GM13976 (cell line): ENCODE measurements around the gene DCC.

Source experiments
- DNase-seq: peaks from one replicate; pipeline ENCODE4 v3.0.0; 2012; ENCODE audit warnings: low spot score
- CTCF ChIP-seq: IDR thresholded peaks from 2 replicates; pipeline ENCODE4 v1.5.1; 2012; ENCODE audit warnings: borderline replicate concordance, mild to moderate bottlenecking; ENCODE audit not compliant: insufficient read depth; ENCODE audit errors: extremely low read depth, missing control alignments, control extremely low read depth
- in situ Hi-C: fragments of 300-500 bp; cut with MboI; formaldehyde crosslinking; loops from one replicate; pipeline ENCODE4 v1.12.0; 2022; ENCODE audit warnings: low sequenced_read_pairs, mixed read lengths, inconsistent platforms; ENCODE audit not compliant: unreplicated experiment

DCC gene

GRCh38 chr18:53193870-53194269 is 853.9 kb downstream of the DCC start:
- no peak for TF ChIP-seq CTCF
- in situ Hi-C loops: no loop called here
- DNase-seq: no peak

GRCh38 chr18:53219853-53220252 is 879.9 kb downstream of the DCC start:
- in situ Hi-C loops: no loop called here
- DNase-seq: no peak
- TF ChIP-seq CTCF: no peak

- no peak for TF ChIP-seq CTCF
- no peak for DNase-seq
- in situ Hi-C loops: no loop called here
Observed at GRCh38 chr18:53224128-53224778, 884.3 kb downstream of the DCC start.

GRCh38 chr18:53225567-53226325 is 885.7 kb downstream of the DCC start:
- DNase-seq: no peak
- TF ChIP-seq CTCF: no peak
- in situ Hi-C loops: no loop called here

- DNase-seq: no peak
- in situ Hi-C loops: no loop called here
- no peak for TF ChIP-seq CTCF
Observed at GRCh38 chr18:53234610-53235009, 894.6 kb downstream of the DCC start.

- in situ Hi-C loops: no loop called here
- no peak for DNase-seq
- no peak for TF ChIP-seq CTCF
Observed at GRCh38 chr18:53241161-53241560, 901.2 kb downstream of the DCC start.

GRCh38 chr18:53253789-53254188 is 913.8 kb downstream of the DCC start:
- in situ Hi-C loops: no loop called here
- DNase-seq: no peak
- no peak for TF ChIP-seq CTCF
